Body of pancreas (tissue), 4 donors: Measurements from ENCODE around the gene STIM2. TPM values are rescaled to one million over a fixed set of nuclear protein-coding genes. Genes with fewer than 3 reads are reported as not detected.
"Not testable (repeated sequence)": the region's sequence is repeated elsewhere in the genome, so short reads cannot be mapped to it uniquely, and the experiment has no call there.

Experiments
- ATAC-seq: fragments of 150-250 bp; one replicate; pipeline ENCODE4 v1.9.1; 2016
- DNase-seq, 4 donors: peaks; one replicate each; pipeline ENCODE4 v3.0.0-alpha.2; 2019
- H3K27ac ChIP-seq, 4 donors: fragments of 200-600 bp; sonication (generic); 1 replicate in 3 of 4; 2 replicates in 1 of 4; pipeline versions ENCODE4 v1.5.1 to v1.6.1; 2016 to 2019; ENCODE audit warnings: mild to moderate bottlenecking in 1 of 4, mixed read lengths in 1 of 4, moderate library complexity in 1 of 4
- H3K27me3 ChIP-seq, 2 donors: fragments of 200-600 bp; sonication (generic); one replicate each; pipeline ENCODE4 v1.6.0; 2016; ENCODE audit warnings: mild to moderate bottlenecking in 1 of 2
- H3K36me3 ChIP-seq, 2 donors: fragments of 200-600 bp; sonication (generic); replicated peaks in 1 of 2; 2 replicates each; pipeline ENCODE4 v1.5.1; 2016; ENCODE audit warnings: low read depth in 2 of 2; ENCODE audit not compliant: insufficient read depth in 1 of 2
- H3K4me1 ChIP-seq: fragments of 200-600 bp; sonication (generic); one replicate; pipeline ENCODE4 v1.6.0; 2016
- H3K4me3 ChIP-seq, 2 donors: fragments of 200-600 bp; sonication (generic); 1 replicate in 1 of 2; 2 replicates in 1 of 2; pipeline ENCODE4 v1.5.1; 2016 to 2019
- H3K9me3 ChIP-seq, 3 donors: fragments of 200-600 bp; sonication (generic); 1 replicate in 2 of 3; 2 replicates in 1 of 3; pipeline ENCODE4 v1.5.1; 2016
- CTCF ChIP-seq, 7 experiments: fragments of 450-650 bp in 4 of 7; fragments of 200-600 bp in 3 of 7; sonication (generic) in 3 of 7; IDR thresholded peaks; one replicate each; pipeline ENCODE4 v1.5.1; 2016 to 2019; ENCODE audit warnings: antibody characterized with exemption in 7 of 7
- POLR2A ChIP-seq, 3 donors: fragments of 450-650 bp; IDR thresholded peaks; one replicate each; pipeline ENCODE4 v1.6.1; 2016; ENCODE audit warnings: antibody characterized with exemption in 3 of 3, mild to moderate bottlenecking in 2 of 3
- WGBS, 2 donors: methylation state at CpG; one replicate each; pipeline ENCODE4 v1.1.5; 2017; 5-methylcytosine and 5-hydroxymethylcytosine counted together
- intact Hi-C: fragments of 100-400 bp; cut with DNase I; formaldehyde crosslinking; loops from one replicate; pipeline ENCODE4 v1.15.1; 2023
- total RNA-seq, 2 donors: library from RNA; depleted of rRNA; stranded (reverse); fragments of >200 nt; gene quantifications; one replicate each; pipeline ENCODE4 v1.1.0, GENCODE V29; 2016

The STIM2 gene
- total RNA-seq, 2 donors from 2014 or later, result 10.9 to 53.4 TPM

GRCh38 chr4:27022963-27023362 lies 162.3 kb downstream of the STIM2 start:
- no peak for TF ChIP-seq POLR2A (IDR thresholded peaks at IDR 0.05)
- no peak for TF ChIP-seq CTCF (IDR thresholded peaks at IDR 0.05)
- DNase-seq (no peak), ATAC-seq (no peak)
- 89 to 93% methylated on average over 3 of the region's 3 CpGs for WGBS, 2 donors
- H3K36me3 ChIP-seq, result peaks cover 0 to 2% of the 10 kb centered on the region in 2 donors
- H3K27ac ChIP-seq, result no peak overlapping the region
- H3K9me3 ChIP-seq, result no peaks in the 10 kb centered on the region
- H3K4me3 ChIP-seq, result no peak overlapping the region
- intact Hi-C loops, result no loop called here
- H3K4me1 ChIP-seq, result no peaks in the 10 kb centered on the region
- no peaks in the 10 kb centered on the region for H3K27me3 ChIP-seq

GRCh38 chr4:27023366-27023765 lies 162.7 kb downstream of the STIM2 start:
- no peak for DNase-seq

GRCh38 chr4:27024805-27025204 lies 164.2 kb downstream of the STIM2 start:
- Histone ChIP-seq H3K4me1 (no peaks in the 10 kb centered on the region), H3K27me3 (no peaks in the 10 kb centered on the region), H3K36me3 (peaks cover 0 to 2% of the 10 kb centered on the region in 2 donors), H3K4me3 (no peak overlapping the region), H3K27ac (no peak overlapping the region), H3K9me3 (no peaks in the 10 kb centered on the region)
- intact Hi-C loops, result no loop called here
- WGBS, 2 donors, result 69 to 78% methylated on average over 2 of the region's 2 CpGs
- TF ChIP-seq POLR2A (IDR thresholded peaks at IDR 0.05) (no peak), CTCF (IDR thresholded peaks at IDR 0.05) (no peak)
- ATAC-seq (no peak), DNase-seq (no peak)

More at GRCh38 chr4:27023366-27023765, 162.7 kb downstream of the STIM2 start:
- peaks cover 0 to 2% of the 10 kb centered on the region in 2 donors for H3K36me3 ChIP-seq
- TF ChIP-seq POLR2A (IDR thresholded peaks at IDR 0.05) (no peak), CTCF (IDR thresholded peaks at IDR 0.05) (no peak)
- H3K27me3 ChIP-seq, result no peaks in the 10 kb centered on the region
- 88 to 96% methylated on average over 4 of the region's 4 CpGs for WGBS, 2 donors
- H3K4me3 ChIP-seq, result no peak overlapping the region
- intact Hi-C loops, result no loop called here
- ATAC-seq, result no peak
- no peaks in the 10 kb centered on the region for H3K9me3 ChIP-seq
- no peak overlapping the region for H3K27ac ChIP-seq
- H3K4me1 ChIP-seq, result no peaks in the 10 kb centered on the region

- no peak for DNase-seq
- no peak for ATAC-seq
- 85 to 93% methylated on average over 2 of the region's 2 CpGs for WGBS, 2 donors
These were observed 166.8 kb downstream of the STIM2 start for GRCh38 chr4:27027428-27027827.

GRCh38 chr4:27035127-27035526 lies 174.5 kb downstream of the STIM2 start:
- ATAC-seq, DNase-seq: not testable (repeated sequence)

More at GRCh38 chr4:27027428-27027827, 166.8 kb downstream of the STIM2 start:
- no peaks in the 10 kb centered on the region for H3K4me1 ChIP-seq
- intact Hi-C loops, result no loop called here
- H3K9me3 ChIP-seq, result no peaks in the 10 kb centered on the region
- no peak overlapping the region for H3K27ac ChIP-seq
- no peak overlapping the region for H3K4me3 ChIP-seq
- TF ChIP-seq POLR2A (IDR thresholded peaks at IDR 0.05), result no peak
- H3K36me3 ChIP-seq, result peaks cover 0 to 2% of the 10 kb centered on the region in 2 donors
- H3K27me3 ChIP-seq, result peaks cover 0 to 3% of the 10 kb centered on the region in 2 donors

GRCh38 chr4:27040356-27040755 lies 179.7 kb downstream of the STIM2 start:
- intact Hi-C loops, result no loop called here
- ATAC-seq (no peak), DNase-seq (no peak)
- Histone ChIP-seq H3K27ac (no peak overlapping the region), H3K4me1 (no peaks in the 10 kb centered on the region), H3K9me3 (no peaks in the 10 kb centered on the region), H3K4me3 (no peak overlapping the region), H3K27me3 (no peaks in the 10 kb centered on the region), H3K36me3 (no peaks in the 10 kb centered on the region)
- 78 to 81% methylated on average over 4 to 6 of the region's 6 CpGs for WGBS, 2 donors
- TF ChIP-seq CTCF (IDR thresholded peaks at IDR 0.05), result no peak
- TF ChIP-seq POLR2A (IDR thresholded peaks at IDR 0.05), result no peak

More at GRCh38 chr4:27035127-27035526, 174.5 kb downstream of the STIM2 start:
- H3K27ac ChIP-seq, H3K27me3 ChIP-seq, intact Hi-C loops, H3K4me3 ChIP-seq, H3K9me3 ChIP-seq, H3K36me3 ChIP-seq, H3K4me1 ChIP-seq: not testable (repeated sequence)
- WGBS, 2 donors, result 31 to 87% methylated on average over 3 of the region's 3 CpGs
